GM12878 (cell line): ENCODE data around the gene KIAA1328.

Source experiments
- EZH2 ChIP-seq: IDR thresholded peaks from 2 replicates; pipeline ENCODE4 v1.6.1; 2012; ENCODE audit warnings: low read depth, mild to moderate bottlenecking, control low read depth, inconsistent platforms, low read length, borderline replicate concordance; ENCODE audit not compliant: control insufficient read depth
- FOXM1 ChIP-seq: IDR thresholded peaks from 2 replicates; pipeline ENCODE4 v1.6.1; 2012; ENCODE audit warnings: low read depth, mild to moderate bottlenecking, inconsistent platforms, low read length, moderate library complexity
- KDM1A ChIP-seq: fragments of 200-600 bp; sonication (generic); IDR thresholded peaks from 2 replicates; pipeline ENCODE4 v1.6.1; 2016; ENCODE audit warnings: borderline replicate concordance
- MXI1 ChIP-seq: fragments of 150-350 bp; IDR thresholded peaks from 2 replicates; pipeline ENCODE4 v1.6.1; 2011; ENCODE audit warnings: low read depth, mild to moderate bottlenecking, inconsistent platforms, low read length, improper control_type of control experiment
- NR2C2 ChIP-seq: IDR thresholded peaks from 2 replicates; pipeline ENCODE4 v1.6.1; 2011; ENCODE audit warnings: borderline replicate concordance, low read depth; ENCODE audit not compliant: control insufficient read depth, insufficient read length
- PRDM15 ChIP-seq: fragments of 450-650 bp; formaldehyde crosslinking; IDR thresholded peaks from 2 replicates; pipeline ENCODE4 v1.4.0; 2020; ENCODE audit warnings: mild to moderate bottlenecking, moderate library complexity
- TF ChIP-seq, protein P1 (sequence below), 3 experiments: IDR thresholded peaks in 2 of 3; conservative IDR thresholded peaks in 1 of 3; 2 replicates each; pipeline ENCODE4 v1.5.1; 2011; ENCODE audit warnings: low read depth in 3 of 3, low read length in 3 of 3, mild to moderate bottlenecking in 3 of 3, control low read depth in 2 of 3, moderate library complexity in 2 of 3, inconsistent platforms in 1 of 3, mixed read lengths in 1 of 3; ENCODE audit not compliant: control insufficient read depth in 2 of 3, insufficient read depth in 1 of 3; ENCODE audit errors: extremely low read depth in 1 of 3

- TF ChIP-seq KDM1A (no peak), PRDM15 (no peak), NR2C2 (no peak), EZH2 (no peak), FOXM1 (no peak), MXI1 (no peak)
- TF ChIP-seq, protein P1, sequence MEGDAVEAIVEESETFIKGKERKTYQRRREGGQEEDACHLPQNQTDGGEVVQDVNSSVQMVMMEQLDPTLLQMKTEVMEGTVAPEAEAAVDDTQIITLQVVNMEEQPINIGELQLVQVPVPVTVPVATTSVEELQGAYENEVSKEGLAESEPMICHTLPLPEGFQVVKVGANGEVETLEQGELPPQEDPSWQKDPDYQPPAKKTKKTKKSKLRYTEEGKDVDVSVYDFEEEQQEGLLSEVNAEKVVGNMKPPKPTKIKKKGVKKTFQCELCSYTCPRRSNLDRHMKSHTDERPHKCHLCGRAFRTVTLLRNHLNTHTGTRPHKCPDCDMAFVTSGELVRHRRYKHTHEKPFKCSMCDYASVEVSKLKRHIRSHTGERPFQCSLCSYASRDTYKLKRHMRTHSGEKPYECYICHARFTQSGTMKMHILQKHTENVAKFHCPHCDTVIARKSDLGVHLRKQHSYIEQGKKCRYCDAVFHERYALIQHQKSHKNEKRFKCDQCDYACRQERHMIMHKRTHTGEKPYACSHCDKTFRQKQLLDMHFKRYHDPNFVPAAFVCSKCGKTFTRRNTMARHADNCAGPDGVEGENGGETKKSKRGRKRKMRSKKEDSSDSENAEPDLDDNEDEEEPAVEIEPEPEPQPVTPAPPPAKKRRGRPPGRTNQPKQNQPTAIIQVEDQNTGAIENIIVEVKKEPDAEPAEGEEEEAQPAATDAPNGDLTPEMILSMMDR (IDR thresholded peaks at IDR 0.05 in 2 of 3, conservative IDR thresholded peaks at IDR 0.05 in 1 of 3; ENCODE audit: control insufficient read depth in 2 of 3, extremely low read depth in 1 of 3, insufficient read depth in 1 of 3, low read depth in 3 of 3, low read length in 3 of 3) = no peak
Observed at GRCh38 chr18:36893227-36893626, 64.3 kb downstream of the KIAA1328 start.
